ENCODE results near the gene TLR4. TPM values are rescaled to one million over a fixed set of nuclear protein-coding genes. Genes with fewer than 3 reads are reported as not detected.

Gene TLR4
- 6.2 TPM for polyA plus RNA-seq (ENCODE audit: insufficient read length)

GRCh38 chr9:117704024-117704575 lies at the start of gene TLR4:
TSS of gene TLR4 (plus strand) at chr9:117704403. CDS start at chr9:117704473, 70 bp downstream.
- peak; percentile 47 for DNase-seq

GRCh38 chr9:117656002-117656401 lies 48.2 kb upstream of the TLR4 start:
- no peak for DNase-seq

- DNase-seq: no peak
These were observed 41.6 kb upstream of the TLR4 start for GRCh38 chr9:117662651-117663050.

- no peak for DNase-seq
These were observed 39.8 kb upstream of the TLR4 start for GRCh38 chr9:117664419-117664818.

GRCh38 chr9:117665601-117666385 lies 38.4 kb upstream of the TLR4 start:
- no peak for DNase-seq

- DNase-seq: no peak
These were observed 32.7 kb upstream of the TLR4 start for GRCh38 chr9:117671468-117671867.

GRCh38 chr9:117672369-117672768 lies 31.8 kb upstream of the TLR4 start:
- no peak for DNase-seq

GRCh38 chr9:117677572-117677971 lies 26.6 kb upstream of the TLR4 start:
- DNase-seq: no peak

- DNase-seq: no peak
These were observed 25.3 kb upstream of the TLR4 start for GRCh38 chr9:117678871-117679270.

- no peak for DNase-seq
These were observed 24.8 kb upstream of the TLR4 start for GRCh38 chr9:117679416-117679815.

GRCh38 chr9:117681888-117682287 lies 22.3 kb upstream of the TLR4 start:
- no peak for DNase-seq

GRCh38 chr9:117682955-117683710 lies 21.1 kb upstream of the TLR4 start:
- DNase-seq: no peak

- no peak for DNase-seq
These were observed 16.7 kb upstream of the TLR4 start for GRCh38 chr9:117687532-117687931.

- no peak for DNase-seq
These were observed 12.8 kb upstream of the TLR4 start for GRCh38 chr9:117691367-117691766.

GRCh38 chr9:117696154-117696553 lies 8.0 kb upstream of the TLR4 start:
- DNase-seq: no peak

- no peak for DNase-seq
These were observed 7.2 kb upstream of the TLR4 start for GRCh38 chr9:117697046-117697445.

- DNase-seq: no peak
These were observed 666 bp upstream of the TLR4 start for GRCh38 chr9:117703537-117703936.

GRCh38 chr9:117704597-117704996 lies 394 bp downstream of the TLR4 start:
- DNase-seq: no peak

- no peak for DNase-seq
These were observed 1.2 kb downstream of the TLR4 start for GRCh38 chr9:117705386-117705785.

GRCh38 chr9:117706421-117707116 lies 2.4 kb downstream of the TLR4 start:
- DNase-seq: no peak

- DNase-seq: no peak
These were observed 3.4 kb downstream of the TLR4 start for GRCh38 chr9:117707561-117707960.

GRCh38 chr9:117709936-117710335 lies 5.7 kb downstream of the TLR4 start:
- DNase-seq: no peak

- DNase-seq: no peak
These were observed 10.1 kb downstream of the TLR4 start for GRCh38 chr9:117714282-117714681.

Data from hindlimb muscle (tissue), 1 donor.